Fibroblast of villous mesenchyme (primary cell): ENCODE results near the gene POU1F1. TPM values are rescaled to one million over a fixed set of nuclear protein-coding genes. Genes with fewer than 3 reads are reported as not detected.

ENCODE experiments used
- DNase-seq: peaks from one replicate; pipeline ENCODE4 v3.0.0-alpha.2; 2010; ENCODE audit warnings: low read depth
- H3K4me3 ChIP-seq: 2 replicates; pipeline ENCODE4 v1.5.1; 2011; ENCODE audit warnings: low read depth, mild to moderate bottlenecking, low read length
- CTCF ChIP-seq: IDR thresholded peaks from 2 replicates; pipeline ENCODE4 v1.5.1; 2012; ENCODE audit warnings: low read depth, mild to moderate bottlenecking, low read length; ENCODE audit not compliant: insufficient read depth
- small RNA-seq: library from RNA; depleted of rRNA; stranded (forward); fragments of <200 nt; gene quantifications from one replicate; pipeline ENCODE3, GENCODE V24; 2012
- total RNA-seq: library from RNA; depleted of rRNA; stranded (reverse); fragments of >200 nt; gene quantifications from 2 replicates; pipeline ENCODE4 v1.2.3, GENCODE V29; 2012

Gene POU1F1
- total RNA-seq, 1 donor: not detected

GRCh38 chr3:87219611-87220010 is 56.8 kb downstream of the POU1F1 start:
- TF ChIP-seq CTCF: no peak
- DNase-seq: peak; percentile 32
- no peak overlapping the region for H3K4me3 ChIP-seq

DNA sequence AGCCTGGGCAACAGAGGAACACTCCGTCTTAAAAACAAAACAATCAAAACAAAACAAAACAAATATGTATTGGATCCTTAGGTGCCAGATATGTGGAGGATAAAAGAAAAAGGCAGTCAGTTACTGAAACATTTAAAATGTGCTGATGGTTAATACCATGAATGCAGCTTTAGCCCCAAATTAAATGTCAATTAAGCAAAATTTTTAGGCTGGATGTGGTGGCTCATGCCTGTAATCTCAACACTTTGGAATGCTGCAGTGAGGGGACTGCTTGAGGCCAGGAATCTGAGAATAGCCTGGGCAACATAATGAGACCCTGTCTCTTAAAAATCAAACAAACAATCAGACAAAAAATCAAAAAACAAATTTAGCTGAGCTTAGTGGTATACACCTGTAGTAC is 57.8 kb downstream of the POU1F1 start:
- no peak for DNase-seq
- TF ChIP-seq CTCF: no peak
- H3K4me3 ChIP-seq: no peak overlapping the region

Small RNAs within 50 kb of the gene (small RNA-seq; reads per million reads assigned to genes)
- gene MIR4795: not detected

Other genes starting within 250 kb of the POU1F1 start
- 39.0 and 51.4 TPM in 2 replicates for gene CHMP2B, start 49.3 kb downstream of the POU1F1 start, total RNA-seq